PFSK-1 (cell line): ENCODE data around the gene HS1BP3.

Experiments
- FOXP2 ChIP-seq: optimal IDR thresholded peaks from 2 replicates; pipeline ENCODE3; 2011; ENCODE audit warnings: borderline replicate concordance, control low read depth, inconsistent platforms; ENCODE audit not compliant: insufficient read depth; ENCODE audit errors: extremely low read length, extremely low read depth
- POLR2AphosphoS5 ChIP-seq: IDR thresholded peaks from 2 replicates; pipeline ENCODE4 v1.6.1; 2012; ENCODE audit warnings: low read depth, mild to moderate bottlenecking, control low read depth, low read length, moderate library complexity

GRCh38 chr2:20624884-20625485, 25.9 kb downstream of the HS1BP3 start:
- TF ChIP-seq FOXP2 = no peak
- no peak for TF ChIP-seq POLR2AphosphoS5
